ENCODE data around the gene HIRIP3. TPM values are rescaled to one million over a fixed set of nuclear protein-coding genes. Genes with fewer than 3 reads are reported as not detected.
A peak's percentile ranks its signal among the peaks of the same experiment; 100 is the strongest.

The HIRIP3 gene
- total and polyA plus RNA-seq, 2 of the 13 experiments (the other 11 are each of a cell fraction or from before 2014, with no cell fraction given), result 12.6 to 17.2 TPM

GRCh38 chr16:30009990-30010843, 14.8 kb upstream of the HIRIP3 start:
- H3K36me3 ChIP-seq (replicated peaks in 1 of 2; ENCODE audit: control insufficient read depth in 1 of 2, insufficient read depth in 2 of 2, low read length in 2 of 2), result no peaks in the 10 kb centered on the region
- intact Hi-C loops (cut with micrococcal nuclease; ENCODE audit: unreplicated experiment), result no loop called here
- H3K4me1 ChIP-seq (ENCODE audit: insufficient read depth, low read length), result peaks cover 31% of the 10 kb centered on the region
- in situ Hi-C loops (cut with HindIII; ENCODE audit: extremely low pct_ligation_motif_present, low pct_unique_long_range_greater_than_20kb), result loop anchor here (10.0 kb wide), 1 partner anchor 145 kb away; the partner anchor contains the start of gene CDIPT
- no peak for FAIRE-seq
- peak overlapping the region; percentile 63 for H3K4me2 ChIP-seq (ENCODE audit: low read depth, low read length)
- CTCF ChIA-PET (ENCODE audit: low intra/inter-chr PET ratio, low total read pairs), result no interaction called here
- no peak overlapping the region for H3K27ac ChIP-seq (ENCODE audit: extremely low read length, insufficient read depth, low read length)
- TF ChIP-seq PCBP1 (IDR thresholded peaks at IDR 0.05; ENCODE audit: borderline replicate concordance, low read depth, low read length) (0 out of 2 replicates have a peak, but pooled peaks have one; percentile 11), ZSCAN31 (CRISPR knock-in tag; IDR thresholded peaks at IDR 0.05; ENCODE audit: low read depth) (no peak), PATZ1 (CRISPR knock-in tag; IDR thresholded peaks at IDR 0.05) (0 out of 2 replicates have a peak, but pooled peaks have one; percentile 7), SP2 (CRISPR knock-in tag; IDR thresholded peaks at IDR 0.05) (no peak), RAD51 (IDR thresholded peaks at IDR 0.05; ENCODE audit: borderline replicate concordance) (no peak), SMC3 (IDR thresholded peaks at IDR 0.05; ENCODE audit: low read length) (no peak), IRF1 (CRISPR knock-in tag; IDR thresholded peaks at IDR 0.05; ENCODE audit: low read depth) (no peak)
- no peak overlapping the region for H3K9ac ChIP-seq (ENCODE audit: insufficient read depth, low read depth, low read length)
- H3K4me3 ChIP-seq (replicated peaks in 1 of 3; ENCODE audit: insufficient read depth in 1 of 3, low read depth in 2 of 3, low read length in 3 of 3), result peak overlapping the region; percentile 42 to 69 (median 48); a peak in 4 of 6 replicates
- no TSS peak for BruUV-seq (replicated peaks)
- no peak for DNase-seq (ENCODE audit: low spot score)
- ATAC-seq, result peak; percentile 5
- H4K20me1 ChIP-seq (ENCODE audit: insufficient read depth, low read length), result no peaks in the 10 kb centered on the region
- POLR2A ChIA-PET, result interaction anchor here (1.1 to 1.7 kb wide), 3 partner anchors 22 to 55 kb away, joined by 4 to 6 read pairs (median 5); partner anchors contain the start of genes ALDOA and TAOK2
- H3K9me3 ChIP-seq (ENCODE audit: low read length), result no peaks in the 10 kb centered on the region
- H3K79me2 ChIP-seq (ENCODE audit: insufficient read depth, low read length), result no peaks in the 10 kb centered on the region
- no peak overlapping the region for H2AFZ ChIP-seq (ENCODE audit: low read length)
- peaks cover 10 to 31% of the 10 kb centered on the region in 2 experiments; a peak in 4 of 5 replicates for H3K27me3 ChIP-seq (ENCODE audit: control insufficient read depth in 1 of 2, insufficient read depth in 2 of 2, low read length in 2 of 2)
- WGBS (ENCODE audit: low lambda C conversion rate), result 42% methylated on average over 23 of the region's 34 CpGs

Measured in HepG2 (cell line).